Measurements from ENCODE around the gene CLN3. TPM values are rescaled to one million over a fixed set of nuclear protein-coding genes. Genes with fewer than 3 reads are reported as not detected.

CLN3 gene
- total RNA-seq, result 26.5 and 30.1 TPM in 2 replicates

DNA sequence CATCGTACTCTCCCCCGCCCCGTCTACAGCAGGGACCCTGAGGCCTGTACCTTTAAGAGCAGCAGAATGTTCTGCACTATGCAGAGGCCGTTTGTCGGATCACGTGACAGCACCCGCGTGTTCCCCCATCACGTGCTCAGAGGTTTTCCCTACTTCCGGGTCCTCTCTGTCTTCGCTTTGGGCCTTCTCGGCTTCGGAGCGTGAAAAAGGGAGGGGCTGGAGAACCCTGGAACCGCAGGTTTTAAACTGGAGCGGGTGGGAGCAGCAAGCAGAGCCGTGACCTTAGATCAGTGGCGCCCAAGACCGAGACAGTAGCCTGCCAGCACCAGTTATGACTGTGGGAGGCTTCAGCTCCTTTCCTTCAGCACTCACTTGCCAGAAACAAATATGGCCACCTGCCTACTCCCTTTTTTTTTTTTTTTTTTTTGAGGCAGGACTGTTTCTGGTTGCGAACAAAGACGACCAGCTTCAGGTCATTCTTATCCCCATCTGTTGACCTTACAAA lies at the start of gene CLN3:
CLN3 (minus strand) TSS at position 105 of the 505 bp plus-strand sequence. CDS start 315 bp downstream, outside the sequence.
- H3K36me3 Mint-ChIP-seq (ENCODE audit: low read depth), result peaks cover 41% of the 10 kb centered on the region
- H3K4me1 Mint-ChIP-seq (ENCODE audit: low read depth), result peaks cover 41% of the 10 kb centered on the region
- no peaks in the 10 kb centered on the region for H3K9me3 Mint-ChIP-seq
- peak within 1 kb of the TSS; percentile 92 for H3K4me3 Mint-ChIP-seq (ENCODE audit: low read depth)
- peak within 1 kb of the TSS; percentile 99 for H3K27ac Mint-ChIP-seq
- intact Hi-C loops (cut with micrococcal nuclease), result loop anchor here (1.0 kb wide), 1 partner anchor 61 kb away; the partner anchor contains the start of gene SGF29
- H3K27me3 Mint-ChIP-seq (ENCODE audit: low read depth), result no peaks in the 10 kb centered on the region
- DNase-seq (ENCODE audit: low spot score), result peak; percentile 88

- intact Hi-C loops (cut with micrococcal nuclease), result no loop called here
- Mint-ChIP-seq H3K4me3 (ENCODE audit: low read depth) (no peak overlapping the region), H3K36me3 (ENCODE audit: low read depth) (no peaks in the 10 kb centered on the region), H3K9me3 (no peaks in the 10 kb centered on the region), H3K27ac (no peak overlapping the region), H3K27me3 (ENCODE audit: low read depth) (no peaks in the 10 kb centered on the region), H3K4me1 (ENCODE audit: low read depth) (peaks cover 6% of the 10 kb centered on the region)
- no peak for DNase-seq (ENCODE audit: low spot score)
These were observed 48.5 kb upstream of the CLN3 start for GRCh38 chr16:28540346-28540745.

DNA sequence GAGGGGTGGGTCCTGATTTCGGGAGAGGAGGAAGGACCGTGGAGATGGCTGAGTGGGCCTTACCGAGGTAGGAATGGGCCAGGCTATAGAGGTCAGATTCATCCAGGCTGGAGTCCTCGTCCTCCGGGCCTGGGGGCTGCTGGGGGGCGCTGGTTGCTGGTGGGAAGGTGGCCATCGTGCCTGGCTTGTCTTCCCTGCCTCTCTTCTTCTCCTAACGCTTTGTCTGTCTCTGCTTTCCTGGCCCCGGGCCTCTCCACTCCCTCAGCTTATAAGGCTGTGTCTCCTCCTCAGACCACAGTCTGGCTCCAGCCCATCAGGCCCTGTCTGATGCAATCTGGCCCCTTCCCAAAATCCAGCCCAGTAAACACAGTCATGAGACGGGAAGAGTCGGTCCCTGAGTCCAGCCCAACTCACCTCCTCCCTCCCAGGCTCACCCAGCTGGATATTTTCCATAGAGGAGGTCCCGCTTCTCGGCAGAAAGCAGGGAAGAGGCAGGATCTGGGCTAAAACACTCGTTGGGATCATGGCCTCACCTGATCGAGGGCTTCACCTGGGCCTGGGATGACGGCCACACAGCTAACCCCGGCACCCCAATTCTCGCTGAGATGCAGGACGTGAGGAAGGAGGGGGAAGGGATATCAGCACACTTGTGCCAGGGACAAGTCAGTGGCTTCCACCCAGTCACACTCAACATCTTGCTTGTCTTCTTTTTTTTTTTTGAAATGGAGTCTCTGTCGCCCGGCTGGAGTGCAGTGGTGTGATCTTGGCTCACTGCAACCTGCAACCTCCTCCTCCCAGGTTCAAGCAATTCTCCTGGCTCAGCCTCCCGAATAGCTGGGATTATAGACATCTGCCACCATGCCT lies 47.1 kb upstream of the CLN3 start, which contains the start of gene NUPR1:
NUPR1 (minus strand) TSS at position 242 of the 864 bp plus-strand sequence; CDS start at position 175, 67 bp downstream.
- intact Hi-C loops (cut with micrococcal nuclease), result no loop called here
- no peak within 1 kb of the TSS for H3K27ac Mint-ChIP-seq

GRCh38 chr16:28537964-28538732 lies 46.3 kb upstream of the CLN3 start:
- DNase-seq (ENCODE audit: low spot score), result no peak
- intact Hi-C loops (cut with micrococcal nuclease), result no loop called here
- H3K4me3 Mint-ChIP-seq (ENCODE audit: low read depth), result no peak overlapping the region
- no peaks in the 10 kb centered on the region for H3K36me3 Mint-ChIP-seq (ENCODE audit: low read depth)
- peaks cover 16% of the 10 kb centered on the region for H3K4me1 Mint-ChIP-seq (ENCODE audit: low read depth)
- no peaks in the 10 kb centered on the region for H3K9me3 Mint-ChIP-seq
- no peaks in the 10 kb centered on the region for H3K27me3 Mint-ChIP-seq (ENCODE audit: low read depth)
- no peak overlapping the region for H3K27ac Mint-ChIP-seq

More for the DNA sequence above, 47.1 kb upstream of the CLN3 start, which contains the start of gene NUPR1:
- Mint-ChIP-seq H3K36me3 (ENCODE audit: low read depth) (no peaks in the 10 kb centered on the region), H3K4me1 (ENCODE audit: low read depth) (peaks cover 17% of the 10 kb centered on the region), H3K27me3 (ENCODE audit: low read depth) (no peaks in the 10 kb centered on the region), H3K4me3 (ENCODE audit: low read depth) (no peak within 1 kb of the TSS), H3K9me3 (no peaks in the 10 kb centered on the region)
- no peak for DNase-seq (ENCODE audit: low spot score)

GRCh38 chr16:28537076-28537475 lies 45.2 kb upstream of the CLN3 start:
- Mint-ChIP-seq H3K9me3 (no peaks in the 10 kb centered on the region), H3K27ac (no peak overlapping the region), H3K4me3 (ENCODE audit: low read depth) (no peak overlapping the region), H3K27me3 (ENCODE audit: low read depth) (no peaks in the 10 kb centered on the region), H3K36me3 (ENCODE audit: low read depth) (no peaks in the 10 kb centered on the region), H3K4me1 (ENCODE audit: low read depth) (peaks cover 13% of the 10 kb centered on the region)
- DNase-seq (ENCODE audit: low spot score), result no peak
- intact Hi-C loops (cut with micrococcal nuclease), result no loop called here

GRCh38 chr16:28534542-28535373 lies 42.9 kb upstream of the CLN3 start:
- no peak overlapping the region for H3K27ac Mint-ChIP-seq
- no peaks in the 10 kb centered on the region for H3K9me3 Mint-ChIP-seq
- intact Hi-C loops (cut with micrococcal nuclease), result no loop called here
- H3K4me1 Mint-ChIP-seq (ENCODE audit: low read depth), result peaks cover 13% of the 10 kb centered on the region
- no peaks in the 10 kb centered on the region for H3K36me3 Mint-ChIP-seq (ENCODE audit: low read depth)
- H3K27me3 Mint-ChIP-seq (ENCODE audit: low read depth), result no peaks in the 10 kb centered on the region
- H3K4me3 Mint-ChIP-seq (ENCODE audit: low read depth), result no peak overlapping the region
- DNase-seq (ENCODE audit: low spot score), result no peak

- intact Hi-C loops (cut with micrococcal nuclease), result no loop called here
- H3K4me1 Mint-ChIP-seq (ENCODE audit: low read depth), result peaks cover 13% of the 10 kb centered on the region
These were observed 41.2 kb upstream of the CLN3 start for GRCh38 chr16:28532940-28533647.

GRCh38 chr16:28531777-28532744 lies 40.2 kb upstream of the CLN3 start:
- no peak overlapping the region for H3K27ac Mint-ChIP-seq
- no peak for DNase-seq (ENCODE audit: low spot score)
- no peaks in the 10 kb centered on the region for H3K9me3 Mint-ChIP-seq
- H3K36me3 Mint-ChIP-seq (ENCODE audit: low read depth), result no peaks in the 10 kb centered on the region
- H3K27me3 Mint-ChIP-seq (ENCODE audit: low read depth), result no peaks in the 10 kb centered on the region
- H3K4me1 Mint-ChIP-seq (ENCODE audit: low read depth), result peaks cover 13% of the 10 kb centered on the region
- intact Hi-C loops (cut with micrococcal nuclease), result no loop called here
- no peak overlapping the region for H3K4me3 Mint-ChIP-seq (ENCODE audit: low read depth)

More at GRCh38 chr16:28532940-28533647, 41.2 kb upstream of the CLN3 start:
- Mint-ChIP-seq H3K27me3 (ENCODE audit: low read depth) (no peaks in the 10 kb centered on the region), H3K36me3 (ENCODE audit: low read depth) (no peaks in the 10 kb centered on the region), H3K9me3 (no peaks in the 10 kb centered on the region), H3K4me3 (ENCODE audit: low read depth) (no peak overlapping the region), H3K27ac (no peak overlapping the region)
- DNase-seq (ENCODE audit: low spot score), result no peak

- no peak for DNase-seq (ENCODE audit: low spot score)
- Mint-ChIP-seq H3K36me3 (ENCODE audit: low read depth) (no peaks in the 10 kb centered on the region), H3K27me3 (ENCODE audit: low read depth) (peaks cover 4% of the 10 kb centered on the region), H3K4me3 (ENCODE audit: low read depth) (no peak overlapping the region), H3K9me3 (no peaks in the 10 kb centered on the region), H3K4me1 (ENCODE audit: low read depth) (peaks cover 3% of the 10 kb centered on the region), H3K27ac (no peak overlapping the region)
- intact Hi-C loops (cut with micrococcal nuclease), result no loop called here
These were observed 37.2 kb upstream of the CLN3 start for GRCh38 chr16:28529124-28529523.

- Mint-ChIP-seq H3K27ac (no peak overlapping the region), H3K36me3 (ENCODE audit: low read depth) (no peaks in the 10 kb centered on the region), H3K4me1 (ENCODE audit: low read depth) (peaks cover 3% of the 10 kb centered on the region), H3K9me3 (no peaks in the 10 kb centered on the region), H3K27me3 (ENCODE audit: low read depth) (peaks cover 4% of the 10 kb centered on the region), H3K4me3 (ENCODE audit: low read depth) (no peak overlapping the region)
- intact Hi-C loops (cut with micrococcal nuclease), result no loop called here
- DNase-seq (ENCODE audit: low spot score), result no peak
These were observed 36.6 kb upstream of the CLN3 start for GRCh38 chr16:28528463-28528867.

- no peaks in the 10 kb centered on the region for H3K9me3 Mint-ChIP-seq
- no peak overlapping the region for H3K4me3 Mint-ChIP-seq (ENCODE audit: low read depth)
- peaks cover 3% of the 10 kb centered on the region for H3K4me1 Mint-ChIP-seq (ENCODE audit: low read depth)
- no peak for DNase-seq (ENCODE audit: low spot score)
- H3K27ac Mint-ChIP-seq, result no peak overlapping the region
- peaks cover 4% of the 10 kb centered on the region for H3K27me3 Mint-ChIP-seq (ENCODE audit: low read depth)
- H3K36me3 Mint-ChIP-seq (ENCODE audit: low read depth), result no peaks in the 10 kb centered on the region
- intact Hi-C loops (cut with micrococcal nuclease), result no loop called here
These were observed 36.1 kb upstream of the CLN3 start for GRCh38 chr16:28527985-28528384.

Measured in activated T-helper 2 cell treated with anti-CD3 and anti-CD28 coated beads, Interferon-gamma antibody, Interleukin-2, Interleukin-4, amounts not matched to agents 10 μg/mL and 5 μg/mL and 100 μg/mL, durations not matched to agents 14 hours and 24 hours and 36 hours (primary cell).